Neural progenitor cell (in vitro differentiated cells): ENCODE results near the gene HECTD3. TPM values are rescaled to one million over a fixed set of nuclear protein-coding genes. Genes with fewer than 3 reads are reported as not detected.

Source experiments
- DNase-seq: peaks from one replicate; pipeline ENCODE4 v3.0.0-alpha.2; 2016; ENCODE audit warnings: low spot score
- H2AFZ ChIP-seq: fragments of 200-600 bp; sonication (generic); replicated peaks from 2 replicates; pipeline ENCODE4 v1.6.1; 2016; ENCODE audit warnings: antibody characterized with exemption
- H3F3A ChIP-seq: fragments of 200-600 bp; sonication (generic); 2 replicates; pipeline ENCODE4 v1.6.1; 2016; ENCODE audit warnings: antibody characterized with exemption, low read depth
- H3K27ac ChIP-seq: fragments of 200-600 bp; sonication (generic); 2 replicates; pipeline ENCODE4 v1.5.1; 2016; ENCODE audit warnings: mild to moderate bottlenecking
- H3K27me3 ChIP-seq: fragments of 200-600 bp; sonication (generic); 2 replicates; pipeline ENCODE4 v1.6.1; 2016; ENCODE audit warnings: mild to moderate bottlenecking, moderate library complexity
- H3K36me3 ChIP-seq: fragments of 200-600 bp; sonication (generic); 2 replicates; pipeline ENCODE4 v1.5.1; 2016
- H3K4me1 ChIP-seq: fragments of 200-600 bp; sonication (generic); 2 replicates; pipeline ENCODE4 v1.6.1; 2016; ENCODE audit warnings: mixed run types
- H3K4me2 ChIP-seq: fragments of 200-600 bp; sonication (generic); 2 replicates; pipeline ENCODE4 v1.6.1; 2016
- H3K4me3 ChIP-seq: fragments of 200-600 bp; sonication (generic); 2 replicates; pipeline ENCODE4 v1.5.1; 2016
- H3K79me2 ChIP-seq: fragments of 200-600 bp; sonication (generic); 2 replicates; pipeline ENCODE4 v1.6.1; 2016; ENCODE audit warnings: low read depth
- H3K9ac ChIP-seq: fragments of 200-600 bp; sonication (generic); 2 replicates; pipeline ENCODE4 v1.6.1; 2016
- H3K9me3 ChIP-seq: fragments of 200-600 bp; sonication (generic); 2 replicates; pipeline ENCODE4 v1.5.1; 2016; ENCODE audit warnings: low read depth
- H4K20me1 ChIP-seq: fragments of 200-600 bp; sonication (generic); 2 replicates; pipeline ENCODE4 v1.6.1; 2016; ENCODE audit warnings: low read depth
- H3K27ac Mint-ChIP-seq: 3 replicates; pipeline ENCODE4 v1.8.0; 2021; ENCODE audit warnings: mixed read lengths
- H3K27me3 Mint-ChIP-seq: 2 replicates; pipeline ENCODE4 v1.8.0; 2022; ENCODE audit warnings: low read depth, mild to moderate bottlenecking, inconsistent platforms, moderate library complexity, mixed read lengths; ENCODE audit not compliant: insufficient read depth
- H3K36me3 Mint-ChIP-seq: 3 replicates; pipeline ENCODE4 v1.8.0; 2021; ENCODE audit warnings: mixed read lengths
- H3K4me1 Mint-ChIP-seq: 3 replicates; pipeline ENCODE4 v1.8.0; 2021; ENCODE audit warnings: mixed read lengths
- H3K4me3 Mint-ChIP-seq: 3 replicates; pipeline ENCODE4 v1.8.0; 2021; ENCODE audit warnings: mild to moderate bottlenecking, moderate library complexity, mixed read lengths
- H3K9me3 Mint-ChIP-seq: 3 replicates; pipeline ENCODE4 v1.8.0; 2020; ENCODE audit warnings: mixed read lengths
- CTCF ChIP-seq: fragments of 200-600 bp; sonication (generic); IDR thresholded peaks from 2 replicates; pipeline ENCODE4 v1.5.1; 2017; ENCODE audit warnings: antibody characterized with exemption, mild to moderate bottlenecking
- EZH2 ChIP-seq: fragments of 200-600 bp; sonication (generic); IDR thresholded peaks from 2 replicates; pipeline ENCODE4 v1.6.1; 2017; ENCODE audit warnings: antibody characterized with exemption, mild to moderate bottlenecking, moderate library complexity
- EZH2phosphoT487 ChIP-seq: fragments of 200-600 bp; sonication (generic); IDR thresholded peaks from 2 replicates; pipeline ENCODE4 v1.6.1; 2017; ENCODE audit warnings: antibody characterized with exemption
- total RNA-seq: library from RNA; depleted of rRNA; stranded (reverse); fragments of >200 nt; gene quantifications from 2 replicates; pipeline ENCODE4 v1.2.3, GENCODE V29; 2015; ENCODE audit warnings: low replicate concordance

HECTD3 gene
- total RNA-seq, 1 donor from 2014 or later: 13.1 TPM

GRCh38 chr1:45032837-45033236 lies 21.7 kb upstream of the HECTD3 start:
- Histone ChIP-seq H3F3A (no peaks in the 10 kb centered on the region), H3K36me3 (no peaks in the 10 kb centered on the region), H2AFZ (no peak overlapping the region), H3K27me3 (no peaks in the 10 kb centered on the region), H3K27ac (no peak overlapping the region), H3K4me2 (no peak overlapping the region), H3K79me2 (no peaks in the 10 kb centered on the region), H3K4me3 (no peak overlapping the region), H3K9me3 (no peaks in the 10 kb centered on the region), H4K20me1 (no peaks in the 10 kb centered on the region), H3K4me1 (no peaks in the 10 kb centered on the region), H3K9ac (no peak overlapping the region)
- H3K27ac Mint-ChIP-seq: no peak overlapping the region
- H3K27me3 Mint-ChIP-seq: no peaks in the 10 kb centered on the region
- H3K4me3 Mint-ChIP-seq: no peak overlapping the region
- TF ChIP-seq CTCF: no peak
- no peaks in the 10 kb centered on the region for H3K9me3 Mint-ChIP-seq
- no peaks in the 10 kb centered on the region for H3K4me1 Mint-ChIP-seq
- DNase-seq: no peak
- H3K36me3 Mint-ChIP-seq: peaks cover 6% of the 10 kb centered on the region

GRCh38 chr1:45026446-45026845 lies 15.3 kb upstream of the HECTD3 start:
- Histone ChIP-seq H3K27me3 (no peaks in the 10 kb centered on the region), H3K79me2 (no peaks in the 10 kb centered on the region), H3F3A (no peaks in the 10 kb centered on the region), H3K4me1 (no peaks in the 10 kb centered on the region), H4K20me1 (no peaks in the 10 kb centered on the region), H3K36me3 (no peaks in the 10 kb centered on the region), H3K9me3 (no peaks in the 10 kb centered on the region), H3K27ac (no peak overlapping the region), H3K4me2 (no peak overlapping the region), H3K9ac (no peak overlapping the region), H2AFZ (no peak overlapping the region), H3K4me3 (no peak overlapping the region)
- peaks cover 5% of the 10 kb centered on the region for H3K36me3 Mint-ChIP-seq
- no peaks in the 10 kb centered on the region for H3K9me3 Mint-ChIP-seq
- H3K4me3 Mint-ChIP-seq: no peak overlapping the region
- TF ChIP-seq EZH2: no peak
- TF ChIP-seq CTCF: no peak
- no peak for TF ChIP-seq EZH2phosphoT487
- H3K4me1 Mint-ChIP-seq: no peaks in the 10 kb centered on the region
- no peak overlapping the region for H3K27ac Mint-ChIP-seq
- no peaks in the 10 kb centered on the region for H3K27me3 Mint-ChIP-seq
- no peak for DNase-seq

- H3K4me1 ChIP-seq: no peaks in the 10 kb centered on the region
- no peak overlapping the region for H3K4me3 ChIP-seq
- H3F3A ChIP-seq: no peaks in the 10 kb centered on the region
- H3K36me3 ChIP-seq: no peaks in the 10 kb centered on the region
- H3K9me3 Mint-ChIP-seq: no peaks in the 10 kb centered on the region
- H4K20me1 ChIP-seq: no peaks in the 10 kb centered on the region
- H3K36me3 Mint-ChIP-seq: peaks cover 3% of the 10 kb centered on the region
- no peak for TF ChIP-seq CTCF
- TF ChIP-seq EZH2: no peak
- TF ChIP-seq EZH2phosphoT487: no peak
- H3K79me2 ChIP-seq: no peaks in the 10 kb centered on the region
- H3K4me2 ChIP-seq: no peak overlapping the region
- no peak overlapping the region for H3K9ac ChIP-seq
- no peak for DNase-seq
- H3K4me3 Mint-ChIP-seq: no peak overlapping the region
- H3K27me3 ChIP-seq: no peaks in the 10 kb centered on the region
- H3K4me1 Mint-ChIP-seq: no peaks in the 10 kb centered on the region
- H3K9me3 ChIP-seq: no peaks in the 10 kb centered on the region
- H2AFZ ChIP-seq: no peak overlapping the region
- no peak overlapping the region for H3K27ac Mint-ChIP-seq
- no peak overlapping the region for H3K27ac ChIP-seq
- no peaks in the 10 kb centered on the region for H3K27me3 Mint-ChIP-seq
Measured at GRCh38 chr1:45023663-45024062, 12.5 kb upstream of the HECTD3 start.
